ENCODE results near the gene RAMP3.

DNA sequence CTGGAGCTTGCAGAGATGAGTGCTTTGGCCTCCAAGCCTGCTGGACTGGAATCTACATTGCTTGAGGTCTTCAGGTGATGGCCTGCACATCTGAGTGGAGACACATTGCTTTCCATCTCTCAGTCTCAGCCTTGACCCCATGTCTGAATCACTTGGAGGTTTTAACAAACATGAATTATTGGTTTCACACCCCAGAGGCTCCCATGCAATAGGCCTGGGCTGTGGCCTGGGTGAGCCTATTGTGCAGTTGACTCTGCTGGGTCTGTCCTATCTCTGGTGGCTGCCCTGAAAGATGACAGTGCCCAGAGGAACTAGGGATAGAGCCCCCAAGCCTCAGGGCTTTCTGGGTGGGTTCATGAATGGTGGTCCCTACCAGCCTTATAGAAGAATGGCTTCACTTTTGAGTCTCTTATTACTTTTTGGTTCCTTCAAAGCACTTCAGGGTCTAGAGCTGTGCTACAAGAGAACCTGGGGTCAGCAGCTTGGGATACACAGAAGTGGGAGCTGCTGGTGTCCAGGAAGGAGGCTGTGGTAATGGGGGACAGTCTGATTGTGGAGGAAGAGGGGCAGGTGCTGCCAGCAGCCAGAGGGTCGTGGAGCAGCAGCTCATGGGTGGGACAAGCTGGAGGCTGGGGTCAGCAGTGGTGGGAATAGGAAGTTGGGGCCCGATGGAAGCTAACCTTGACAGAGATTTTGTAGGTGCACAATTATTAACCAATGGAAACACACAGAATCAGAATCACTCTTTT, 5.5 kb downstream of the RAMP3 start:
- TF ChIP-seq EZH2 (IDR thresholded peaks at IDR 0.05; ENCODE audit: borderline replicate concordance, insufficient read depth, low read depth, low read length, poor library complexity, severe bottlenecking), result no peak
- TF ChIP-seq, protein P1, sequence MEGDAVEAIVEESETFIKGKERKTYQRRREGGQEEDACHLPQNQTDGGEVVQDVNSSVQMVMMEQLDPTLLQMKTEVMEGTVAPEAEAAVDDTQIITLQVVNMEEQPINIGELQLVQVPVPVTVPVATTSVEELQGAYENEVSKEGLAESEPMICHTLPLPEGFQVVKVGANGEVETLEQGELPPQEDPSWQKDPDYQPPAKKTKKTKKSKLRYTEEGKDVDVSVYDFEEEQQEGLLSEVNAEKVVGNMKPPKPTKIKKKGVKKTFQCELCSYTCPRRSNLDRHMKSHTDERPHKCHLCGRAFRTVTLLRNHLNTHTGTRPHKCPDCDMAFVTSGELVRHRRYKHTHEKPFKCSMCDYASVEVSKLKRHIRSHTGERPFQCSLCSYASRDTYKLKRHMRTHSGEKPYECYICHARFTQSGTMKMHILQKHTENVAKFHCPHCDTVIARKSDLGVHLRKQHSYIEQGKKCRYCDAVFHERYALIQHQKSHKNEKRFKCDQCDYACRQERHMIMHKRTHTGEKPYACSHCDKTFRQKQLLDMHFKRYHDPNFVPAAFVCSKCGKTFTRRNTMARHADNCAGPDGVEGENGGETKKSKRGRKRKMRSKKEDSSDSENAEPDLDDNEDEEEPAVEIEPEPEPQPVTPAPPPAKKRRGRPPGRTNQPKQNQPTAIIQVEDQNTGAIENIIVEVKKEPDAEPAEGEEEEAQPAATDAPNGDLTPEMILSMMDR (IDR thresholded peaks at IDR 0.05), result no peak

Measured in B cell (primary cell).